Liver (tissue), 3 donors: ENCODE measurements around the gene CAB39.

Experiments
- JUND ChIP-seq, 2 donors: IDR thresholded peaks; 2 replicates each; pipeline ENCODE4 v1.6.1; 2016; ENCODE audit warnings: antibody characterized with exemption in 2 of 2
- RAD21 ChIP-seq, 2 donors: IDR thresholded peaks; 2 replicates each; pipeline ENCODE4 v1.6.1; 2016; ENCODE audit warnings: antibody characterized with exemption in 2 of 2, mild to moderate bottlenecking in 2 of 2
- RXRA ChIP-seq, 2 donors: IDR thresholded peaks; 2 replicates each; pipeline ENCODE4 v1.6.1; 2017 to 2018; ENCODE audit warnings: antibody characterized with exemption in 2 of 2, mild to moderate bottlenecking in 1 of 2
- TAF1 ChIP-seq: conservative IDR thresholded peaks from 2 replicates; pipeline ENCODE4 v1.6.1; 2016; ENCODE audit warnings: antibody characterized with exemption, mild to moderate bottlenecking
- TF ChIP-seq, protein P1 (sequence below): IDR thresholded peaks from 2 replicates; pipeline ENCODE4 v1.6.1; 2016; ENCODE audit warnings: antibody characterized with exemption
- TF ChIP-seq, protein P2 (sequence below): fragments of 150-350 bp; IDR thresholded peaks from 2 replicates; pipeline ENCODE4 v1.5.1; 2017; ENCODE audit warnings: improper control_type of control experiment, low read depth, low read length; ENCODE audit not compliant: missing input control
- TF ChIP-seq, protein P3 (sequence below): IDR thresholded peaks from 2 replicates; pipeline ENCODE4 v1.6.1; 2016; ENCODE audit warnings: antibody characterized with exemption, mild to moderate bottlenecking
- donor health status: healthy.
- donor health status: healthy.

DNA sequence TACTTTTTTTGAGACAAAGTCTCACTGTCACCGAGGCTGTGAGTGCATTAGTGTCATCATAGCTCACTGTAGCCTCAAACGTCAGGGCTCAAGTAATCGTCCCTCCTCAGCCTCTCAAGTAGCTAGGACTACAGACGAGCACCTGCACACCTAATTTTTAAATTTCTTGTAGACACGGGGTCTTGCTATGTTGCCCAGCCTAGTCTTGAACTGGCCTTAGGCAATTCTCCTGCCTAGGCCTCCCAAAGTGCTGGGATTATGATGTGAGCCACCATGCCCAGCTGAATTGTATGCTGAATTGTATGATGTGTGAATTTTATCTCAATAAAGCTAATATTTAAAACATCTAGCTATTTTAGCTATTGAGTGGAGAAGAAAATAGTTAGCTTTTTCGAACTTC lies 18.9 kb downstream of the CAB39 start:
- no peak for TF ChIP-seq RXRA (IDR thresholded peaks at IDR 0.05)
- TF ChIP-seq, protein P1, sequence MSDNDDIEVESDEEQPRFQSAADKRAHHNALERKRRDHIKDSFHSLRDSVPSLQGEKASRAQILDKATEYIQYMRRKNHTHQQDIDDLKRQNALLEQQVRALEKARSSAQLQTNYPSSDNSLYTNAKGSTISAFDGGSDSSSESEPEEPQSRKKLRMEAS: no peak
- TF ChIP-seq, protein P2, sequence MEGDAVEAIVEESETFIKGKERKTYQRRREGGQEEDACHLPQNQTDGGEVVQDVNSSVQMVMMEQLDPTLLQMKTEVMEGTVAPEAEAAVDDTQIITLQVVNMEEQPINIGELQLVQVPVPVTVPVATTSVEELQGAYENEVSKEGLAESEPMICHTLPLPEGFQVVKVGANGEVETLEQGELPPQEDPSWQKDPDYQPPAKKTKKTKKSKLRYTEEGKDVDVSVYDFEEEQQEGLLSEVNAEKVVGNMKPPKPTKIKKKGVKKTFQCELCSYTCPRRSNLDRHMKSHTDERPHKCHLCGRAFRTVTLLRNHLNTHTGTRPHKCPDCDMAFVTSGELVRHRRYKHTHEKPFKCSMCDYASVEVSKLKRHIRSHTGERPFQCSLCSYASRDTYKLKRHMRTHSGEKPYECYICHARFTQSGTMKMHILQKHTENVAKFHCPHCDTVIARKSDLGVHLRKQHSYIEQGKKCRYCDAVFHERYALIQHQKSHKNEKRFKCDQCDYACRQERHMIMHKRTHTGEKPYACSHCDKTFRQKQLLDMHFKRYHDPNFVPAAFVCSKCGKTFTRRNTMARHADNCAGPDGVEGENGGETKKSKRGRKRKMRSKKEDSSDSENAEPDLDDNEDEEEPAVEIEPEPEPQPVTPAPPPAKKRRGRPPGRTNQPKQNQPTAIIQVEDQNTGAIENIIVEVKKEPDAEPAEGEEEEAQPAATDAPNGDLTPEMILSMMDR: no peak
- TF ChIP-seq, protein P3, sequence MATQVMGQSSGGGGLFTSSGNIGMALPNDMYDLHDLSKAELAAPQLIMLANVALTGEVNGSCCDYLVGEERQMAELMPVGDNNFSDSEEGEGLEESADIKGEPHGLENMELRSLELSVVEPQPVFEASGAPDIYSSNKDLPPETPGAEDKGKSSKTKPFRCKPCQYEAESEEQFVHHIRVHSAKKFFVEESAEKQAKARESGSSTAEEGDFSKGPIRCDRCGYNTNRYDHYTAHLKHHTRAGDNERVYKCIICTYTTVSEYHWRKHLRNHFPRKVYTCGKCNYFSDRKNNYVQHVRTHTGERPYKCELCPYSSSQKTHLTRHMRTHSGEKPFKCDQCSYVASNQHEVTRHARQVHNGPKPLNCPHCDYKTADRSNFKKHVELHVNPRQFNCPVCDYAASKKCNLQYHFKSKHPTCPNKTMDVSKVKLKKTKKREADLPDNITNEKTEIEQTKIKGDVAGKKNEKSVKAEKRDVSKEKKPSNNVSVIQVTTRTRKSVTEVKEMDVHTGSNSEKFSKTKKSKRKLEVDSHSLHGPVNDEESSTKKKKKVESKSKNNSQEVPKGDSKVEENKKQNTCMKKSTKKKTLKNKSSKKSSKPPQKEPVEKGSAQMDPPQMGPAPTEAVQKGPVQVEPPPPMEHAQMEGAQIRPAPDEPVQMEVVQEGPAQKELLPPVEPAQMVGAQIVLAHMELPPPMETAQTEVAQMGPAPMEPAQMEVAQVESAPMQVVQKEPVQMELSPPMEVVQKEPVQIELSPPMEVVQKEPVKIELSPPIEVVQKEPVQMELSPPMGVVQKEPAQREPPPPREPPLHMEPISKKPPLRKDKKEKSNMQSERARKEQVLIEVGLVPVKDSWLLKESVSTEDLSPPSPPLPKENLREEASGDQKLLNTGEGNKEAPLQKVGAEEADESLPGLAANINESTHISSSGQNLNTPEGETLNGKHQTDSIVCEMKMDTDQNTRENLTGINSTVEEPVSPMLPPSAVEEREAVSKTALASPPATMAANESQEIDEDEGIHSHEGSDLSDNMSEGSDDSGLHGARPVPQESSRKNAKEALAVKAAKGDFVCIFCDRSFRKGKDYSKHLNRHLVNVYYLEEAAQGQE: no peak
- TF ChIP-seq JUND (IDR thresholded peaks at IDR 0.05): no peak
- no peak for TF ChIP-seq TAF1
- TF ChIP-seq RAD21 (IDR thresholded peaks at IDR 0.05): no peak
